Measurements from ENCODE around the gene BMPR1B.

Gene BMPR1B

DNA sequence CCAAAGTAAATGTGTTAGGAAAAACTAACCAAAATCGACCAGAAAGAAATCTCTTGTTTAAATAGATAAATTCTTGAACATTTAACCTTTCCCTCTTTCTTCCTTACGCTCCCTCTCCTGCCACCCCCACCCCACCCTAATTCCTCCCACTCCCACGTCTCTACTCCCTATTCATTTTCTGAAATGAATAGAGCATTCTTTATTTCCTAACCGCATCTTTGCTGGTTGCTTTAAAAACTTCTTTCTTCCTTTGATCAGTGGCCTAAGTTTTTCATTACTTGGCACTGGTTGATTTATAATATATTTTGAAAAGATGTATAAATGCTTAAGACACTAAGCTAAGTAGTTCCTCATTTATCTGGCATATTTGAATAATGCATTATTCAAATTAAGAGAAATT lies 33.9 kb downstream of the BMPR1B start:
- TF ChIP-seq, protein P1, sequence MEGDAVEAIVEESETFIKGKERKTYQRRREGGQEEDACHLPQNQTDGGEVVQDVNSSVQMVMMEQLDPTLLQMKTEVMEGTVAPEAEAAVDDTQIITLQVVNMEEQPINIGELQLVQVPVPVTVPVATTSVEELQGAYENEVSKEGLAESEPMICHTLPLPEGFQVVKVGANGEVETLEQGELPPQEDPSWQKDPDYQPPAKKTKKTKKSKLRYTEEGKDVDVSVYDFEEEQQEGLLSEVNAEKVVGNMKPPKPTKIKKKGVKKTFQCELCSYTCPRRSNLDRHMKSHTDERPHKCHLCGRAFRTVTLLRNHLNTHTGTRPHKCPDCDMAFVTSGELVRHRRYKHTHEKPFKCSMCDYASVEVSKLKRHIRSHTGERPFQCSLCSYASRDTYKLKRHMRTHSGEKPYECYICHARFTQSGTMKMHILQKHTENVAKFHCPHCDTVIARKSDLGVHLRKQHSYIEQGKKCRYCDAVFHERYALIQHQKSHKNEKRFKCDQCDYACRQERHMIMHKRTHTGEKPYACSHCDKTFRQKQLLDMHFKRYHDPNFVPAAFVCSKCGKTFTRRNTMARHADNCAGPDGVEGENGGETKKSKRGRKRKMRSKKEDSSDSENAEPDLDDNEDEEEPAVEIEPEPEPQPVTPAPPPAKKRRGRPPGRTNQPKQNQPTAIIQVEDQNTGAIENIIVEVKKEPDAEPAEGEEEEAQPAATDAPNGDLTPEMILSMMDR (IDR thresholded peaks at IDR 0.05; ENCODE audit: extremely low read depth, missing control alignments) = no peak

DNA sequence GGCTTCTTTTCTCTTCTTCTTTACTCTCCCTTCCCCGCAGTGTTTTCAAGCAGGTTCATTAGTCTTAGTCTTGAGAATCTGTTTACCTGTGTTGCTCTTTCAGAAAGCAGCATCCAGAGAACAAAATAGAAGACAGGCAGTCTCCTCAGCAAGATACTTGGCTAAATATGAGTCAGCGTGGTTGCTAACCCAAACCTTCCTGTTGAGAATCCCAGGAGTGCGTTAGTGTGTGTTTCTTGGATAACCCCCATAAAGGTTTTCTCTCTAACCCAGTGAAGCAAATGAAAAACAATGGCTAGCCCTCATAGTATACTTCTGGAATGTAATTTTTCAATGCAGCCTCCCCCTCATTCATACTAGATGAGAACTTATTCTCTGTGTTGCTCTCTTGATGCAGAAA lies 41.1 kb downstream of the BMPR1B start:
- TF ChIP-seq, protein P1 (IDR thresholded peaks at IDR 0.05; ENCODE audit: extremely low read depth, missing control alignments) = no peak
- DNase-seq (ENCODE audit: low spot score) = no peak

More for the DNA sequence above, 33.9 kb downstream of the BMPR1B start:
- no peak for DNase-seq (ENCODE audit: low spot score)

DNA sequence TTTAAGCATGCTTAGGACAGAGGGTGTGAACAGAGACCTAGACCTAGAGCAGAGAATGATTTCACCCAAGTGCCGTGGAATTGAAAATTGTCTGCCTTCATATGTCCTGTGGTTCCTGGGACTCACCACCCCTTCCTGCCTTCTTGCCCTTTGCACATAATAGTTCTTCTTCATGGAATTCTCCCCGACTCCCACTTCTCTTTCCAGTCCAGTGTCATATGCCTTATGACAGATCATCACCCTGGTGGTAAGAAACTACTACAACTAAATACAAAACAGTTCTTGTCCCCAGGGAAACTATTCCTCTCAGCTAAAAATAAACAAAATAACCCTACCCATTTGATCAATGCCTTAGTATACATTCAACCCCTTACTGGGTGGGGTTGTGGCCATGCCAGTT lies 43.3 kb downstream of the BMPR1B start:
- TF ChIP-seq, protein P1 (IDR thresholded peaks at IDR 0.05; ENCODE audit: extremely low read depth, missing control alignments) = no peak
- DNase-seq (ENCODE audit: low spot score) = no peak

DNA sequence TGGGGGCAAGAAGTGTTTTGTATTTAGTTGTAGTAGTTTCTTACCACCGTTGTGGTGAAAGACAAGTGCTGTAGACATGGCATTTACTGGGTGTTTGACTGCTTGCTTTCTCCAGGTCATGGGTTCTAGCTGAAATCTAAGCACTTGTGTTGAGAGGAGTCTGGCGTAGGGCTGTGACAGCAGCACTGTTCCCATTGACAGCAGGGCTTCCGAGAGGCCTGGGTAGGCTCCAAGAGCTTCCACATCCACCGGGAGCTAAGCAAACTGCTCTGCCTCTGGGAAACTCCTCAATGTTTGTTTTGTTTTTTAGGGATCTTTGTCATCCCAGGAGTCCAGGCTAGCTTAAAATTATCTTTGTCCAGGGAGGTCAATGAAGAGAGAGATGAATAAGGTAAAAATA lies 44.3 kb downstream of the BMPR1B start:
- DNase-seq (ENCODE audit: low spot score) = no peak
- TF ChIP-seq, protein P1 (IDR thresholded peaks at IDR 0.05; ENCODE audit: extremely low read depth, missing control alignments) = no peak

DNA sequence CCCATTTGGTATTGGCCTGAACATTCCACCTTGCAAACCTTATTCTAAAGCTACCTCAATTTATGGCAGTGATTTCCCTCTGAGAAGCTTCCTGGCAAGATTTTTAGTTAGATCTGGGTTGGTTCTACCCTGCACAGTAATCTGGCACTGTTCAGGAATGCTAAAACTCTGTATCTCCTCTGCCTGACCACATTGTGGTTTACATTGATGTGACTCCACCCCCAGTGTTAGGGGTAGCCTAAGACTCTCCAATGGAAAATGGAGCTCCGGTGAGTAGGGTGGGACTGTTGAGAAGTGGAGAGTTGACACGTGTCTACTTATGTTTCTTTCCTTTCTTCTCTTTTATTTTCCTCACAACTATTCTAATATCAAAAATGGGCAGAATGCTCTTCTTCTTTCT lies 45.4 kb downstream of the BMPR1B start:
- TF ChIP-seq, protein P1 (IDR thresholded peaks at IDR 0.05; ENCODE audit: extremely low read depth, missing control alignments) = no peak
- no peak for DNase-seq (ENCODE audit: low spot score)

DNA sequence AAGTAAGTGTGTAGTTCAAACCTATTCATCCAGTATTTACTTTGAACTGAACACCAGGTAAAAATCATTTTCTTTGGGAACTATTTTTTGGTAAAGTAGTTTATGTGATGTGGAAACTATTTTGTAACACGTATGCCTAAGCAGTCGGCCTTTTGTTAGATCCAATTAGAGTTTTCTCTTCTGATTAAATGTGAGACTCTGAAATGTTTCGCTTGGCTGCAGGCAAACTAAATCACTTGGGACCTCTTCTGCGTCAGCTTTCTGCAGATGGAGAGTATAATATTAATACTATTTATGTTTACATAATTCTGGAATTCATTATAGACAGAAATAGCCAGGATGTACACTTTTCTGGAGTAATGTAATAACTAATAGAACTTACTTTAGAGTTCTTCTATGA lies 46.9 kb downstream of the BMPR1B start:
- TF ChIP-seq, protein P1 (IDR thresholded peaks at IDR 0.05; ENCODE audit: extremely low read depth, missing control alignments) = no peak
- DNase-seq (ENCODE audit: low spot score) = no peak

DNA sequence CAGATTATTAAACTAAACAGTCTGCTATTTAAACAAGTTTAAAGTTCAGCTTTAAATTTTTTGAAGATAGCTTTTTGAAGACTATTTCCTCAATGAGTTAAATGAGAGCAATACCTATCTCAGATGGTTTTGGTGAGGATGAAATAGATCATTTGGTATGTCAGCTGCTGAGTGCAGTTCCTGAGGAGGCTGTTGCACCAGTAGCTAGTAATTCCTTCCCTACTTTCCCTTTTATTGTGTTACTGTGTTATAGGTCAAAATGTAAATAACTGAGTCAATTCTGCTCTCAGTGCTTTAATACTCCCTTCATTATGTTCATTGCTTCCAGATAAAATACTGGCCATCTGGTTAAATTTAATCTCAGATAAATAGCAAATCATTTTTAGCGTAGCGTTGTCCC lies 48.6 kb downstream of the BMPR1B start:
- TF ChIP-seq, protein P1 (IDR thresholded peaks at IDR 0.05; ENCODE audit: extremely low read depth, missing control alignments) = no peak
- DNase-seq (ENCODE audit: low spot score) = no peak
